Epithelial cell of esophagus (primary cell): ENCODE results near the gene TLE3.

Experiments used
- DNase-seq: peaks from one replicate; pipeline ENCODE4 v3.0.0; 2010; ENCODE audit warnings: low read depth
- H3K4me3 ChIP-seq: 2 replicates; pipeline ENCODE4 v1.5.1; 2011; ENCODE audit warnings: mild to moderate bottlenecking, low read length, control low read depth
- CTCF ChIP-seq: IDR thresholded peaks from 2 replicates; pipeline ENCODE4 v1.5.1; 2011; ENCODE audit warnings: low read depth, mild to moderate bottlenecking, low read length, control low read depth, inconsistent platforms; ENCODE audit not compliant: insufficient read depth; ENCODE audit errors: missing control alignments

Gene TLE3

GRCh38 chr15:70053001-70053715 is 44.6 kb downstream of the TLE3 start:
- no peak for TF ChIP-seq CTCF
- DNase-seq: no peak
- no peak overlapping the region for H3K4me3 ChIP-seq

- no peak for TF ChIP-seq CTCF
- no peak overlapping the region for H3K4me3 ChIP-seq
- DNase-seq: no peak
Measured at GRCh38 chr15:70051948-70052633, 45.6 kb downstream of the TLE3 start.

GRCh38 chr15:70050970-70051369 is 46.7 kb downstream of the TLE3 start:
- no peak for DNase-seq
- no peak for TF ChIP-seq CTCF
- H3K4me3 ChIP-seq: no peak overlapping the region

GRCh38 chr15:70050441-70050840 is 47.3 kb downstream of the TLE3 start:
- no peak overlapping the region for H3K4me3 ChIP-seq
- TF ChIP-seq CTCF: no peak
- DNase-seq: no peak

GRCh38 chr15:70049701-70050301 is 47.9 kb downstream of the TLE3 start:
- no peak for DNase-seq
- no peak for TF ChIP-seq CTCF
- H3K4me3 ChIP-seq: no peak overlapping the region

- no peak overlapping the region for H3K4me3 ChIP-seq
- TF ChIP-seq CTCF: no peak
- DNase-seq: no peak
Measured at GRCh38 chr15:70048578-70049514, 48.9 kb downstream of the TLE3 start.
